WI38 (cell line): Measurements from ENCODE around the gene OSBPL2.

Experiments used
- H3K4me3 ChIP-seq: 2 replicates; pipeline ENCODE4 v1.5.1; 2011; ENCODE audit warnings: low read depth, mild to moderate bottlenecking, control low read depth, low read length
- CTCF ChIP-seq: IDR thresholded peaks from 2 replicates; pipeline ENCODE4 v1.5.1; 2012; ENCODE audit warnings: low read depth, mild to moderate bottlenecking, control low read depth, low read length

OSBPL2 gene

DNA sequence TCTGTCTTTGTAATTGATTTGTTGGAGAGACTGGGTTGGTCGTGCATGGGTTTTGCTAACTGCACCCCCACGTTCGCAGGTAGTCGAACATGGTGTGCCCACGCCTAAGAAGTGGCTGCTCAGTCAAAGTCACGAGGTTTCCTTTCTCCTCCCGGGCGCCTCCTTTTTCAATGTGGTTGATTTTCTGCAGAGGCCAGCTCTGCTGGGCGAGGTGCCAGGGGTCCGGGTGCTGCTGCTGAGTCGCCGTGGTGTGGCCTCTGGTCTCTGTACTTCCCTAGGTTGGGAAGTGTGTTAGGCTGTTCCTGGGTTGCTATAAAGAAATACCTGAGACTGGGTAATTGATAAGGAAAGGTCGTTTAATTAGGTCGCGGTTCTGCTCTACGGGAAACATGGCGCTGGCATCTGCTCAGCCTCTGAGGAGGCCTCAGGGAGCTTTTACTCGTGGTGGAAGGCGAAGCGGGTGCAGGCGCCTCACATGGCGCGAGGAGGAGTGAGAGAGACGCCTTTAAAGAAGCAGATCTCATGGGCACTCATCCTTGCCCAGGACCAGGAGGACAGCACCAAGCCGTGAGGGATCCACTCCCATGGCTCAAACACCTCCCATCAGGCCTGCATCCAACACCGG lies 14.1 kb downstream of the OSBPL2 start:
- H3K4me3 ChIP-seq, result no peak overlapping the region
- TF ChIP-seq CTCF, result no peak; the same call in 1 of the 2 replicates

DNA sequence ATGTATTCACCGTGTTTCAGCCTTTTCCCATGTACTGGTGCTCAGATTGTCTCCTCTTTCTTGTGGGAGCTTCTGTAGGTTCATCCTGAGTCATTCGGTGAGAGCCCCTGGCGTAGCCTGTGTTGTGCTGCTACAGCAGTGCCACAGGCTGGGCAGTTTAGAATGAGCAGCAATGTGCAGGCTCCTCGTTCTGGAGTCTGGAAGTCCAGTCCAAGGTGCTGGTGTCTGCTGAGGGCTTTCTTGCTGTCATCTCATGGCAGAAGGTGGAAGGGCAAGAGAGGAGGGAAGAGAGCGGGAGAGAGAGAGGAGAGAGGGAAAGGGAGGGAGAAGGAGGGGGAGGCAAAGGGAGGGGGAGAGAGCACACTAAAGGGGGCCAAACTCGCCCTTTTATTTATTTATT lies 15.1 kb downstream of the OSBPL2 start:
- no peak for TF ChIP-seq CTCF
- H3K4me3 ChIP-seq, result no peak overlapping the region

GRCh38 chr20:62254021-62254724 lies 15.9 kb downstream of the OSBPL2 start:
- H3K4me3 ChIP-seq, result no peak overlapping the region
- TF ChIP-seq CTCF, result no peak

DNA sequence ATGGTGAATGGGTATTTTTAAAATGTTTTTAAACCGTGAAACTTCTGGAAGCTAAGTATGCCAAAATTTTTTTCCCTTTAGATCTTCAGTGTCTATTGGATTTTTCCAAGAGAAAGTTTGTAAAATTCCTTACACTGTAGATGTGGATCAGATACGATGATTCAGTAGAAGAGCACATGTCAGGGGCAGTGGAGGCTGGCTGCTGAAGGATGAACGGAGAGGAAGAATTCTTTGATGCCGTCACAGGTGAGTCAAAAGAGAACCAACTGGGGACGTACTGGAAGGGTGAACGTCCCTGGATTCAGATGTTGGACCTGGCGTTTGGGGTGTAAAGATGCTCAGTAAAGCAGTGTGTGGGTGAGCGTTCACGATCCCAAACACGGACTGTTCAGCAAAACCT lies 17.7 kb downstream of the OSBPL2 start:
- no peak for TF ChIP-seq CTCF
- H3K4me3 ChIP-seq, result no peak overlapping the region

- H3K4me3 ChIP-seq, result no peak overlapping the region
Observed at GRCh38 chr20:62258499-62259293, 20.4 kb downstream of the OSBPL2 start.

GRCh38 chr20:62259294-62259565 lies 20.9 kb downstream of the OSBPL2 start:
- no peak for TF ChIP-seq CTCF
- H3K4me3 ChIP-seq, result no peak overlapping the region

More at GRCh38 chr20:62258499-62259293, 20.4 kb downstream of the OSBPL2 start:
- TF ChIP-seq CTCF, result no peak

GRCh38 chr20:62262064-62262463 lies 23.7 kb downstream of the OSBPL2 start:
- no peak for TF ChIP-seq CTCF
- H3K4me3 ChIP-seq, result no peak overlapping the region
